HepG2 (cell line): ENCODE measurements around the gene INO80. TPM values are rescaled to one million over a fixed set of nuclear protein-coding genes. Genes with fewer than 3 reads are reported as not detected.

Source experiments
- ARID2 ChIP-seq: sonication (generic); formaldehyde crosslinking; IDR thresholded peaks from 2 replicates; pipeline ENCODE4 v1.8.1; 2022; ENCODE audit warnings: mild to moderate bottlenecking, missing genetic modification reagents, borderline replicate concordance
- CSRNP2 ChIP-seq: sonication (generic); formaldehyde crosslinking; conservative IDR thresholded peaks from 2 replicates; pipeline ENCODE4 v1.8.0; 2022; ENCODE audit warnings: low read depth, missing genetic modification reagents
- FOXK2 ChIP-seq: fragments of 450-650 bp; IDR thresholded peaks from 2 replicates; pipeline ENCODE4 v1.6.1; 2016
- GATAD2A ChIP-seq: IDR thresholded peaks from 2 replicates; pipeline ENCODE4 v1.6.1; 2016
- MAFK ChIP-seq, 2 experiments: IDR thresholded peaks in 1 of 2; conservative IDR thresholded peaks in 1 of 2; 2 replicates each; pipeline ENCODE4 v1.6.1; 2011; ENCODE audit warnings: improper control_type of control experiment in 2 of 2, low read length in 2 of 2
- MYC ChIP-seq: sonication (generic); formaldehyde crosslinking; IDR thresholded peaks from 2 replicates; pipeline ENCODE4 v1.9.0; 2021; ENCODE audit warnings: missing genetic modification reagents, borderline replicate concordance
- NR1H2 ChIP-seq: sonication (generic); formaldehyde crosslinking; IDR thresholded peaks from 2 replicates; pipeline ENCODE4 v1.8.1; 2022; ENCODE audit warnings: low read depth, missing genetic modification reagents, borderline replicate concordance
- PATZ1 ChIP-seq: sonication (generic); formaldehyde crosslinking; IDR thresholded peaks from 2 replicates; pipeline ENCODE4 v1.4.0; 2020; ENCODE audit warnings: missing genetic modification reagents
- POLR2G ChIP-seq: fragments of 200-400 bp; formaldehyde crosslinking; IDR thresholded peaks from 2 replicates; pipeline ENCODE4 v1.6.1; 2018; ENCODE audit warnings: mild to moderate bottlenecking, low read depth, low read length, moderate library complexity
- REPIN1 ChIP-seq: sonication (generic); formaldehyde crosslinking; IDR thresholded peaks from 2 replicates; pipeline ENCODE4 v1.8.0; 2022; ENCODE audit warnings: missing genetic modification reagents, low read depth, mild to moderate bottlenecking, borderline replicate concordance
- SCMH1 ChIP-seq: sonication (generic); formaldehyde crosslinking; IDR thresholded peaks from 2 replicates; pipeline ENCODE4 v1.9.0; 2021; ENCODE audit warnings: missing genetic modification reagents, mild to moderate bottlenecking, borderline replicate concordance
- SP1 ChIP-seq, 2 experiments: fragments of 450-650 bp in 1 of 2; sonication (generic) in 1 of 2; formaldehyde crosslinking in 1 of 2; IDR thresholded peaks; 2 replicates each; pipeline versions ENCODE4 v1.4.0 to v1.6.1; 2016 to 2020; ENCODE audit warnings: missing genetic modification reagents in 1 of 2
- SRF ChIP-seq: IDR thresholded peaks from 2 replicates; pipeline ENCODE4 v1.6.1; 2011; ENCODE audit warnings: mild to moderate bottlenecking, low read depth, low read length, moderate library complexity
- SUZ12 ChIP-seq: fragments of 150-350 bp; IDR thresholded peaks from 2 replicates; pipeline ENCODE4 v1.6.1; 2014; ENCODE audit warnings: low read depth, low read length
- TARDBP ChIP-seq: sonication (generic); formaldehyde crosslinking; IDR thresholded peaks from 2 replicates; pipeline ENCODE4 v1.8.0; 2022; ENCODE audit warnings: mild to moderate bottlenecking, missing genetic modification reagents
- TFDP1 ChIP-seq: IDR thresholded peaks from 2 replicates; pipeline ENCODE4 v1.6.1; 2016; ENCODE audit warnings: missing compliant biosample characterization, missing genetic modification reagents, borderline replicate concordance
- U2AF2 ChIP-seq: fragments of 200-400 bp; formaldehyde crosslinking; IDR thresholded peaks from 2 replicates; pipeline ENCODE4 v1.6.1; 2017; ENCODE audit warnings: low read depth, mild to moderate bottlenecking, low read length
- XRCC5 ChIP-seq: fragments of 200-400 bp; formaldehyde crosslinking; optimal IDR thresholded peaks from 2 replicates; pipeline ENCODE3; 2017; ENCODE audit warnings: mild to moderate bottlenecking, low read length
- ZFAT ChIP-seq: sonication (generic); formaldehyde crosslinking; conservative IDR thresholded peaks from 2 replicates; pipeline ENCODE4 v1.8.1; 2023; ENCODE audit warnings: missing genetic modification reagents, inconsistent platforms
- ZNF512 ChIP-seq: sonication (generic); formaldehyde crosslinking; IDR thresholded peaks from 2 replicates; pipeline ENCODE4 v1.4.0; 2020; ENCODE audit warnings: mild to moderate bottlenecking, missing genetic modification reagents
- ZNF720 ChIP-seq: sonication (generic); formaldehyde crosslinking; IDR thresholded peaks from 2 replicates; pipeline ENCODE4 v1.4.0; 2020; ENCODE audit warnings: missing genetic modification reagents
- ZNF740 ChIP-seq: sonication (generic); formaldehyde crosslinking; IDR thresholded peaks from 2 replicates; pipeline ENCODE4 v1.4.0; 2020; ENCODE audit warnings: missing genetic modification reagents
- ZNF883 ChIP-seq: sonication (generic); formaldehyde crosslinking; IDR thresholded peaks from 2 replicates; pipeline ENCODE4 v1.5.1; 2020; ENCODE audit warnings: mild to moderate bottlenecking, missing genetic modification reagents; ENCODE audit errors: not compliant biosample characterization
- polyA plus RNA-seq, 8 experiments: library from polyadenylated mRNA; depleted of rRNA in 3 of 8; stranded (reverse) in 7 of 8; unstranded in 1 of 8; fragments of >200 nt; fragmentation: Illumina TruSeq in 4 of 8; extraction: Trizol in 4 of 8; gene quantifications; 2 replicates each; pipeline versions ENCODE4 v1.2.1 to v1.2.3, GENCODE V29; 2011 to 2016; ENCODE audit warnings: low read depth in 4 of 8, missing spikeins in 1 of 8, mixed read lengths in 1 of 8; ENCODE audit not compliant: insufficient read depth in 1 of 8
- total RNA-seq, 5 experiments: library from RNA; depleted of rRNA; stranded (reverse); fragments of >200 nt; fragmentation: Illumina TruSeq; extraction: Trizol; gene quantifications; 2 replicates each; pipeline ENCODE4 v1.2.3, GENCODE V29; 2016; ENCODE audit warnings: low read depth in 1 of 5

Gene INO80
- total and polyA plus RNA-seq, 2 of the 13 experiments (the other 11 are each of a cell fraction or from before 2014, with no cell fraction given) = 3.6 to 14.8 TPM

- TF ChIP-seq SP1 (IDR thresholded peaks at IDR 0.05) (no peak), SP1 (CRISPR knock-in tag; IDR thresholded peaks at IDR 0.05) (0 out of 2 replicates have a peak, but pooled peaks have one; percentile 35), NR1H2 (CRISPR knock-in tag) (no peak), SCMH1 (CRISPR knock-in tag) (no peak), GATAD2A (CRISPR knock-in tag) (peak; percentile 50), XRCC5 (peak; percentile 49), ARID2 (CRISPR knock-in tag) (0 out of 2 replicates have a peak, but pooled peaks have one; percentile 35), SRF (0 out of 2 replicates have a peak, but pooled peaks have one; percentile 1), ZNF883 (no peak), CSRNP2 (CRISPR knock-in tag) (no peak), TARDBP (CRISPR knock-in tag) (peak; percentile 56; the same call in 1 of the 2 replicates), FOXK2 (no peak), PATZ1 (peak; percentile 88), MYC (CRISPR knock-in tag) (peak; percentile 41; the same call in 1 of the 2 replicates), ZNF720 (CRISPR knock-in tag) (no peak), ZNF512 (no peak), TFDP1 (peak; percentile 41; the same call in 1 of the 2 replicates), SUZ12 (no peak), ZFAT (CRISPR knock-in tag) (no peak), POLR2G (no peak), ZNF740 (CRISPR knock-in tag) (peak; percentile 40; the same call in 1 of the 2 replicates), U2AF2 (no peak), MAFK (conservative IDR thresholded peaks at IDR 0.05 in 1 of 2, IDR thresholded peaks at IDR 0.05 in 1 of 2; ENCODE audit: low read length in 2 of 2) (no peak), REPIN1 (CRISPR knock-in tag) (peak; percentile 35; the same call in 1 of the 2 replicates)
Measured at GRCh38 chr15:40930430-40931299, 185.4 kb downstream of the INO80 start (continued).
